Panc1 (cell line): ENCODE measurements around the gene KRT26.

ENCODE experiments used
- SIN3A ChIP-seq: IDR thresholded peaks from 2 replicates; pipeline ENCODE4 v1.6.1; 2012; ENCODE audit warnings: low read depth, mild to moderate bottlenecking, low read length, moderate library complexity, borderline replicate concordance; ENCODE audit not compliant: insufficient read depth
- TF ChIP-seq, protein P1 (sequence below): fragments of 450-650 bp; IDR thresholded peaks from 2 replicates; pipeline ENCODE4 v1.5.1; 2017; ENCODE audit warnings: mild to moderate bottlenecking

DNA sequence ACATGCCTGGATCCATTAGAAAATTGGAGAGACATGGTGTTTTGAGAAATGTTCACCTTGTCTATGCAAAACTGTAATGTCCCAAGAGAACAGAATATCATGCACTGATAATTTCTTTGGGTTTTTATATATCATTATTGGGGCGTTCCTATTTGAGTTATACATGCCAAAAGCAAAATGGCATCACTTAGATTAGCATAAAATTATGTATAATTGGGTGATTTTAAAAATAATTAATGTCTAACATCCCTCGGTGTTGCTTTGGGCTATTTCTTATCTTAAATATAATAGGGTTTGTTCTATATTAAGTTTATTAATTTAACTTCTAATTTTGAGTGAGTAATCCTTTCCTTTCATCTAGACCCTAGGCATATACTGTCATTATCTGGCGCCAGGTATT lies 27.9 kb upstream of the KRT26 start, which contains the start of gene KRT28:
- no peak for TF ChIP-seq SIN3A
- TF ChIP-seq, protein P1, sequence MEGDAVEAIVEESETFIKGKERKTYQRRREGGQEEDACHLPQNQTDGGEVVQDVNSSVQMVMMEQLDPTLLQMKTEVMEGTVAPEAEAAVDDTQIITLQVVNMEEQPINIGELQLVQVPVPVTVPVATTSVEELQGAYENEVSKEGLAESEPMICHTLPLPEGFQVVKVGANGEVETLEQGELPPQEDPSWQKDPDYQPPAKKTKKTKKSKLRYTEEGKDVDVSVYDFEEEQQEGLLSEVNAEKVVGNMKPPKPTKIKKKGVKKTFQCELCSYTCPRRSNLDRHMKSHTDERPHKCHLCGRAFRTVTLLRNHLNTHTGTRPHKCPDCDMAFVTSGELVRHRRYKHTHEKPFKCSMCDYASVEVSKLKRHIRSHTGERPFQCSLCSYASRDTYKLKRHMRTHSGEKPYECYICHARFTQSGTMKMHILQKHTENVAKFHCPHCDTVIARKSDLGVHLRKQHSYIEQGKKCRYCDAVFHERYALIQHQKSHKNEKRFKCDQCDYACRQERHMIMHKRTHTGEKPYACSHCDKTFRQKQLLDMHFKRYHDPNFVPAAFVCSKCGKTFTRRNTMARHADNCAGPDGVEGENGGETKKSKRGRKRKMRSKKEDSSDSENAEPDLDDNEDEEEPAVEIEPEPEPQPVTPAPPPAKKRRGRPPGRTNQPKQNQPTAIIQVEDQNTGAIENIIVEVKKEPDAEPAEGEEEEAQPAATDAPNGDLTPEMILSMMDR, result no peak
